SK-MEL-5 (cell line): ENCODE measurements around the gene MEGF10. TPM values are rescaled to one million over a fixed set of nuclear protein-coding genes. Genes with fewer than 3 reads are reported as not detected.

ENCODE experiments used
- DNase-seq: peaks from one replicate; pipeline ENCODE4 v3.0.0-alpha.2; 2016; ENCODE audit warnings: low read depth, low spot score
- in situ Hi-C: cut with HindIII; loops from 2 replicates; pipeline ENCODE4 v1.10.0; 2016; ENCODE audit warnings: low sequenced_read_pairs, high pct_unique_total_duplicates, low pct_unique_long_range_greater_than_20kb
- total RNA-seq: library from RNA; depleted of rRNA; stranded (reverse); fragments of >200 nt; shearing (Covaris generic); gene quantifications from 2 replicates; pipeline ENCODE4 v1.2.3, GENCODE V29; 2014

MEGF10 gene
- total RNA-seq, 1 experiment from 2014 or later, result 16.4 TPM

GRCh38 chr5:127386557-127386956 is 96.0 kb downstream of the MEGF10 start:
- DNase-seq, result no peak
- in situ Hi-C loops, result no loop called here

- in situ Hi-C loops, result no loop called here
- DNase-seq, result no peak
These were observed 99.0 kb downstream of the MEGF10 start for GRCh38 chr5:127389601-127390000.

DNA sequence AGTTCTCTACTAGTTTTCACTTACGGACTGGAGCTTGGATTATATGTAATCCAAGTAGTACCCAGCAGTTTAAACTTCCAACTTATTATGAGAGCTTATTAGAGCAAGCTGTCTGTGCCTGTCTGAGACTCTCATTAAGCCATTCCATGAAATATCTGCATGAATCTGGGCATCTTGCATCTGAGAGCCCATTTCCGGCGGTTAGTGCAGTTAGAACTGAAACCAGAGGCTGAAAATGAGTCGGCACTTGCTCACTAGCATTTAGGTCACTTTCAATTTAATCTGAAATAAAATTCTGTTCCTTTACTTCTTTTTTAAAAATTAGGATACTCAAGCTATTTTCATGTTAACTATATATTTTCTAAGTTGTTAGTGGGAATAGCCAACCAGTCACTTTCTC is 102.2 kb downstream of the MEGF10 start:
- no peak for DNase-seq
- in situ Hi-C loops, result no loop called here

DNA sequence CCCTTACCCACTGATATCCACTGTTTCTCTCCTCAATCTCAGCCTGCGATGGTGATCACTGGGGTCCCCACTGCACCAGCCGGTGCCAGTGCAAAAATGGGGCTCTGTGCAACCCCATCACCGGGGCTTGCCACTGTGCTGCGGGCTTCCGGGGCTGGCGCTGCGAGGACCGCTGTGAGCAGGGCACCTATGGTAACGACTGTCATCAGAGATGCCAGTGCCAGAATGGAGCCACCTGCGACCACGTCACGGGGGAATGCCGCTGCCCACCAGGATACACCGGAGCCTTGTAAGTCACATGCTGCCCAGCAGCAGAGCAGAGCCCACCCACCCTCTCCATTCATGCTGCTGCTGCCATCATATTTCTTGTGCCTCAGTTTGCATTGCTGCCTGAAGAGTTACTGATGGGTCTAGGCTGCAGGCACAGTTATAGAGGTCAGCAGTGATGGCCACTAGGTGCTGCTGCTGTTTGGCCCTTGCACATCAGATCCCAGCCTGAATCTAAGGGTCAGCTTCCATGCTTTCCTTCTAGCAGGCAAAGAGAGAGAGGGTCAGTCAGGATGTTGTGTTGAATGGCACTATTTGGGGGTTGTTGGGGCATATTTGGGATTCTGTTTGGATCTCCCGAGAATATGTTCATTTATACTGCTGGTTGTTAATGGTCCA is 106.0 kb downstream of the MEGF10 start:
- peak; percentile 29 for DNase-seq
- in situ Hi-C loops, result no loop called here

DNA sequence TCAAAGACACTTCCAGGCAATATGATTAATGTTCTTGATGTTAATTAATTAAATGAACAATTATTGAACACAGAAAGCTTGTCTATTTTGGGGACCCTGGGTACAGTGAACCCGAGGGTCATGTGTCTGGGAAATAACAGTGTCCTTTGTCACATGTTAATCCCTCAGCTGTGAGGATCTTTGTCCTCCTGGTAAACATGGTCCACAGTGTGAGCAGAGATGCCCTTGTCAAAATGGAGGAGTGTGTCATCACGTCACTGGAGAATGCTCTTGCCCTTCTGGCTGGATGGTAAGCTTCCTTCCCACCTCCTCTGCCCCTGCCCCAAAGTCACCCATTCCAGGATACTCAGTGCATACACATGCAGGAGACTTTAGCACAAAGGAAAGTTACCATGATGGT is 107.9 kb downstream of the MEGF10 start:
- no peak for DNase-seq
- in situ Hi-C loops, result no loop called here

GRCh38 chr5:127399068-127399467 is 108.5 kb downstream of the MEGF10 start:
- DNase-seq, result no peak
- in situ Hi-C loops, result no loop called here

DNA sequence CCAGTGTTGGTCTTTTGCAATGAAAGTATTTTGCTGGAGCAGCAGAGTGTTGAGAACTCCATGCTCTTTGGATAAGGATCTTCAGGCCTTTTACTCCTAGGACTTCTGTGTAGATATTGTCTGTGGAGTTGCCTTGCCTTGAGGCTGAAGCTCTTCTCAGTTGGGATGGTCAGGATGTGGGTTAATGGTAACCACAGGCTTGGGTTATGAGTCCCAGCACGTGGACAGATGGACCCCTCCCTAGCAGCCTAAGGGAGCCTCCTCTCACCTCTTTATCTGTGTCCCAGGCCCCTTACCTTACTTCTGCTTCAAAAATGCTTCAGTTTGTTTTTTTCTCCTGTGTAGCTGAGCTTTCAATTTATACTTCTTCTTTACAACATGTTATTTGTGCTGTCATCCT is 109.9 kb downstream of the MEGF10 start:
- DNase-seq, result no peak
- in situ Hi-C loops, result no loop called here

DNA sequence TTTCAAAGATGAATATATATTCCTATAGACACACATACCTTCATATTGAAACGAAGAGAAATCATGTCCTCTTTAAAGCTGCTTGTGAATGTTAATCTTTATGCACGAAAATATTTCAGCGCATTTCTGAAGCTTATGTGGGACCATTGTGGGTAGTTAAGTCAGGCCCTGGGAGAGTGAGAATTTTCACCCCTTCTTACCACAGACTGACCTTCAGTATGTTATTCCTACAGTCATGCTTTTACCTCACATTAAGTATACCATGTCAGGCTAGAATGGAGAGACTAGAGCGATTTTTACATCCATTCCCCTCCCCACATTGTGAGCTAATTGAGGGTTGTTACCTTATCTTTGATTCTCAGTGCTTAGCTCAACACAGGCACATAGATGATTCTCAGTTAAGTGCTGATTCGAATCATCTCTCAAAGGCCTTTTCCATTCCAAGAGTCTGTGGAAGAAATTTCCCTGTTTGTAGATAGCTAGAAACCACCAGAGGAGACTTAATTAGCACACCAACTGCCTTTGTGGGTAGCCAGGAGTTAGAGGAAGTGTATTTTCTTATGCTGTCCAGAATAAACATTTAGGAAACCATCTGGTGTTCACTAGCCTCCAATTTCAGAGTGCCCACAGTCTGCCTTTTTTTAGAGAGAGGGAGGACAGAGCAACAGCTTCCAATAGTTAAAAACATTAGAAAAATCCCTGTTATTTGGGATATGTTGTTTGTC is 110.5 kb downstream of the MEGF10 start:
- no peak for DNase-seq
- in situ Hi-C loops, result no loop called here

DNA sequence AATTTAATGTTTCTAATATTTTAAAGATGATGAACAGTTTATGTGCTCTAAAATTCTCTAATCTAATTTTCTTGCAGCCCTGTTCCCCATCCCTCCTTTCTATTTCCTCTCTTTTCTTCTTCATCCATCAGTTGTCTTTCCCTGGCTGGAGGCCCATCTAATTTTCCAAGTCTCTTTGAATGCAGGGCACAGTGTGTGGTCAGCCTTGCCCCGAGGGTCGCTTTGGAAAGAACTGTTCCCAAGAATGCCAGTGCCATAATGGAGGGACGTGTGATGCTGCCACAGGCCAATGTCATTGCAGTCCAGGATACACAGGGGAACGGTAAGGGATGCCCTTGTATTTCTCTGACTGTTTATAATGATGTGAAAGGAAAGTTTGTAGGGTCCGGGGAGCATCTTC is 111.8 kb downstream of the MEGF10 start:
- DNase-seq, result no peak
- in situ Hi-C loops, result no loop called here

DNA sequence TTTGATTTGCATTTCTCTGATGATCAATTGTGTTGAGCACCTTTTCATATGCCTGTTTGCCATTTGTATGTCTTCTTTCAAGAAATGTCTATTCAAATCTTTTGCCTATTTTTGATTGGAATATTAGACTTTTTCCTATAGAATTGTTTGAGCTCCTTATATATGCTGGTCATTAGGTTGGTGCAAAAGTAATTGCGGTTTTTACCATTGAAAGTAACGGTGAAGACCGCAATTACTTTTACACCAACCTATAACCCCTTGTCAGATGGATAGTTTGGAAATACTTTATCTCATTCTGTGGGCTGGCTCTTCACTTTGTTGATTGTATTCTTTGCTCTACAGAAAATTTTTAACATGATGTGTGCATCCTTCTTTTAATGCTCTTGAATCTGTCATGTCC is 113.6 kb downstream of the MEGF10 start:
- no peak for DNase-seq
- in situ Hi-C loops, result no loop called here

GRCh38 chr5:127406326-127407121 is 115.9 kb downstream of the MEGF10 start:
- in situ Hi-C loops, result no loop called here
- DNase-seq, result no peak

- no peak for DNase-seq
- in situ Hi-C loops, result no loop called here
These were observed 118.8 kb downstream of the MEGF10 start for GRCh38 chr5:127409246-127409917.

DNA sequence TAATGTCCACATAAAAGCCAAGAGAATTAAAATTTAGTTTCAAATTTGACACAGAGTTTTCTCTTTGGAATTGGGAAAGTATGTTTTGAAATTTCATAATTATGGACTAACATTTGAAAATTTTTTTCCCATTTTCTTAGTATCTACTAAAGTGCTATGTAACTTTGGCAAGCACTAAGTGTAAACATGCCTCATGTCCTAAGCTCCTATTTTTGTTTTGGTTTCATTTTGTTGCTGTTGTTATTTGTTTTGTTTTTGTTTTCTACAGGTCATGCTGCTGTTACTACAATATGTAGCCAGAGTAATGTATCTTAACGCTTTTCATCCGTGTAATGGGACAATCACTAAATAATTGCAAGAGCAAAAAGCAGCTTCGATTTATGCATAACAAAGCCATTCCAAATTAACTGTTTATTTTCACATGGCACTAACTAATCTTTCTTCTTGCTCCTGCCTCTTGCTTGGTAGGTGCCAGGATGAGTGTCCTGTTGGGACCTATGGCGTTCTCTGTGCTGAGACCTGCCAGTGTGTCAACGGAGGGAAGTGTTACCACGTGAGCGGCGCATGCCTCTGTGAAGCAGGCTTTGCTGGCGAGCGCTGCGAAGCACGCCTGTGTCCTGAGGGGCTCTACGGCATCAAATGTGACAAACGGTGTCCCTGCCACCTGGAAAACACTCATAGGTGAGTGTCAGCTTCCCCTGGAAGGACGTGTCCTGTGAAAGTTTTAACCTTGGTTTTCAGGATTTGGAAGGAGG is 119.5 kb downstream of the MEGF10 start:
- no peak for DNase-seq
- in situ Hi-C loops, result no loop called here

GRCh38 chr5:127410959-127411358 is 120.4 kb downstream of the MEGF10 start:
- no peak for DNase-seq
- in situ Hi-C loops, result no loop called here

DNA sequence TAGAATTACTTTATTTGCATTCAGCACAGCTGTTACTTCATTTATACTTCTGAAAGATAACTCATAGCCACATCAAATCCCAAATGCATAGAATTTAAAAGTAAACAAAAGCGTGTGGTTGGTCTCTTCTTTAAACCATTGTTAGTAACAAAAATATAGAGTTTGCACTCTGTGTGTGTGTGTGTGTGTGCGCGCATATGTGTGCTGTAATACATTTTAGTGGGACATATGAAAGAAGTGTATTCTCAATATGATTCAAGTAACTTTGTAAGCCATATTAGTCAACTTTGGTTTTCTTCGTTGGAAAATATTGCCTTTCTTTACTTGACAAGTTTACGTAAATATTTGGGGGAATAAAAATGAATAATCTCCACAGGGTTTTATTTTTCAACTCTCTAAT is 120.8 kb downstream of the MEGF10 start:
- DNase-seq, result no peak
- in situ Hi-C loops, result no loop called here

DNA sequence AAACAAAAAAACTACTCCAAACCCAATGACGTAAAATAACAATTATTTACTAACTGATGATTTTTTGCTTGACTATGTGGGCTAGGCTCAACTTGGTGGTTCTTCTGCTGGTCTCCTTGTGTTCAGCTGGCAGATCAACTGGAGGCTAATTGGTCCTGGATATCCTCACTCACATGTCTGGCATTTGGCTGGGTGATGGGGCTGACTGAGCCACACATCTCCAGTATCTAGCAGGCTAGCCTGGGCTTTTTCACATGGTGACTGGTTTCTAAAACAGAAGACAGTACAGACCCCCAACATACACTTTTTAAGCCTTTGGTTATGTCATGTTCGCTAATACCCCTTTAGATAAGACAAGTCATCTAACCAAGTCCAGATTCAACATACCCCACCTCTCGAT is 122.1 kb downstream of the MEGF10 start:
- in situ Hi-C loops, result no loop called here
- no peak for DNase-seq

DNA sequence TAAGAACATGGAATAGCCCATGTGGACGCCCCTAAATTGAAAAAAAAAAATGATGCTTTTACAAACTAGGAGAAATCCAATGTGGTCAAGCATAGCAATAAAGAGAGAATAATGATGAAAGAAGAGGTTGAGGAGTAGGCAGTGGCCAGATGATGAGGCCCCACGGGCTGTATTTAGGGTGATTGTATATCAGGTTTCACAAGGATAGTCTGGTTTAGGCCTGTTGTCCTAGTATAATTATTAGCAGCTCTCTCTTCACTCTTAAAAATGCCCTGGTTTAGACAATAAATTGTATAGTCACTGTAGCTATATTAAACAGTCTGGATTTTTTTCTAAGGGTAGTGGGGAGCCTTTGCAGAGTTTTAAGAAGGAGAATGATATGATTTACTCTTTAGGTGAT is 124.4 kb downstream of the MEGF10 start:
- DNase-seq, result no peak
- in situ Hi-C loops, result no loop called here

- peak; percentile 39 for DNase-seq
- in situ Hi-C loops, result no loop called here
These were observed 126.3 kb downstream of the MEGF10 start for GRCh38 chr5:127416906-127417305.
